ENCODE results near the gene KRTAP3-2. TPM values are rescaled to one million over a fixed set of nuclear protein-coding genes. Genes with fewer than 3 reads are reported as not detected.

The KRTAP3-2 gene
- total RNA-seq, 2 donors from 2014 or later: not detected

- H3K9ac ChIP-seq (ENCODE audit: low read depth in 2 of 2, low read length in 2 of 2): no peak overlapping the region
- intact Hi-C loops (cut with DNase I): no loop called here
- no peaks in the 10 kb centered on the region for H3K4me1 ChIP-seq
- TF ChIP-seq CTCF (IDR thresholded peaks at IDR 0.05): no peak
- no peak overlapping the region for H3K27ac ChIP-seq
- no peaks in the 10 kb centered on the region for H3K9me3 ChIP-seq
- H3K27me3 ChIP-seq: no peaks in the 10 kb centered on the region
- no peaks in the 10 kb centered on the region for H3K36me3 ChIP-seq
- no peak for DNase-seq
- H3K4me3 ChIP-seq: no peak overlapping the region
These were observed 49.5 kb downstream of the KRTAP3-2 start for GRCh38 chr17:40950176-40950575.

DNA sequence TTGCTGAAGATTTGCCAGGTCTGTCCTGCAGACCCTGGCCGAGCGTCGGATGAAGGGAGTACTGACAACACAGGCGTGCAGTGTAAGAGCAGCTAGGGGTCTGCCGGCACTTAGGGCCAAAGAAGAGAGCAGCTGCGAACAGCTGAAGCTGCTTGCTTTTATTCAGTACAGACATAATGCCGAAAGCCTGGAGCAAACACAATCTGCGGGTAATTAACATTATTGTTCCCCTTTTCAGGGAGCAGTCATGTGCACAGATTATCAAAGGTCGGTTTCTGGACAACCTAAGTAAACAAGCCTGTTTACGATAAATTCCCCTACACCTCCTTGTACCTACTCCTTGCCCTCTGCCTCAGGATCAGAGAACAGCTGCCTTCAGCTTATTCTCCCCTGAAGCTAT, 50.3 kb downstream of the KRTAP3-2 start:
- H3K27me3 ChIP-seq: no peaks in the 10 kb centered on the region
- intact Hi-C loops (cut with DNase I): no loop called here
- H3K4me1 ChIP-seq: no peaks in the 10 kb centered on the region
- no peak overlapping the region for H3K4me3 ChIP-seq
- TF ChIP-seq CTCF (IDR thresholded peaks at IDR 0.05): no peak
- H3K9ac ChIP-seq (ENCODE audit: low read depth in 2 of 2, low read length in 2 of 2): no peak overlapping the region
- H3K36me3 ChIP-seq: no peaks in the 10 kb centered on the region
- H3K9me3 ChIP-seq: no peaks in the 10 kb centered on the region
- H3K27ac ChIP-seq: no peak overlapping the region
- DNase-seq: no peak

Other genes starting within 250 kb of the KRTAP3-2 start
- not detected for gene KRT25, start 244.6 kb downstream of the KRTAP3-2 start, total RNA-seq
- not detected for gene KRT26, start 227.7 kb downstream of the KRTAP3-2 start, total RNA-seq
- not detected for gene KRT27, start 217.4 kb downstream of the KRTAP3-2 start, total RNA-seq
- not detected for gene KRT28, start 199.9 kb downstream of the KRTAP3-2 start, total RNA-seq
- 10 to 100 TPM; 33.6 to 35.1 TPM for gene KRT10, start 177.3 kb downstream of the KRTAP3-2 start, total RNA-seq
- gene KRT12, start 132.7 kb downstream of the KRTAP3-2 start, total RNA-seq: 1 to 10 TPM; 2.2 to 4.4 TPM
- gene KRT20, start 114.7 kb downstream of the KRTAP3-2 start, total RNA-seq: 1,000 to 10,000 TPM; 1,610 to 1,735 TPM
- 1 to 10 TPM in 1 of 2 donors, under 1 TPM in 1; 0.27 to 1.2 TPM for gene KRT23, start 62.3 kb downstream of the KRTAP3-2 start, total RNA-seq
- gene KRT39, start 33.0 kb downstream of the KRTAP3-2 start, total RNA-seq: not detected
- under 1 TPM in 1 of 2 donors, not detected in 1; 0.32 TPM for gene KRT40, start 15.6 kb downstream of the KRTAP3-2 start, total RNA-seq
- gene KRTAP3-3, start 5.7 kb downstream of the KRTAP3-2 start, total RNA-seq: not detected
- gene KRTAP3-1, start 9.2 kb upstream of the KRTAP3-2 start, total RNA-seq: not detected
- not detected for gene KRTAP1-5, start 27.3 kb upstream of the KRTAP3-2 start, total RNA-seq
- gene KRTAP1-4, start 30.3 kb upstream of the KRTAP3-2 start, total RNA-seq: not detected
- gene KRTAP1-3, start 35.0 kb upstream of the KRTAP3-2 start, total RNA-seq: not detected
- gene KRTAP1-1, start 41.5 kb upstream of the KRTAP3-2 start, total RNA-seq: not detected
- gene KRTAP2-1, start 47.4 kb upstream of the KRTAP3-2 start, total RNA-seq: not detected
- not detected for gene KRTAP2-2, start 55.3 kb upstream of the KRTAP3-2 start, total RNA-seq
- not detected for gene KRTAP2-3, start 60.2 kb upstream of the KRTAP3-2 start, total RNA-seq
- gene KRTAP2-4, start 66.0 kb upstream of the KRTAP3-2 start, total RNA-seq: not detected
- gene KRTAP4-7, start 84.2 kb upstream of the KRTAP3-2 start, total RNA-seq: not detected
- not detected for gene KRTAP4-8, start 98.2 kb upstream of the KRTAP3-2 start, total RNA-seq
- not detected for gene KRTAP4-16, start 102.3 kb upstream of the KRTAP3-2 start, total RNA-seq
- not detected for gene KRTAP4-9, start 105.5 kb upstream of the KRTAP3-2 start, total RNA-seq
- gene KRTAP4-11, start 118.5 kb upstream of the KRTAP3-2 start, total RNA-seq: not detected
- gene KRTAP4-12, start 124.3 kb upstream of the KRTAP3-2 start, total RNA-seq: not detected
- not detected for gene KRTAP4-6, start 140.6 kb upstream of the KRTAP3-2 start, total RNA-seq
- not detected for gene KRTAP4-5, start 149.9 kb upstream of the KRTAP3-2 start, total RNA-seq
- gene KRTAP4-4, start 160.8 kb upstream of the KRTAP3-2 start, total RNA-seq: not detected
- not detected for gene KRTAP4-3, start 168.3 kb upstream of the KRTAP3-2 start, total RNA-seq
- not detected for gene KRTAP4-2, start 178.3 kb upstream of the KRTAP3-2 start, total RNA-seq
- gene KRTAP4-1, start 185.0 kb upstream of the KRTAP3-2 start, total RNA-seq: under 1 TPM in 1 of 2 donors, not detected in 1; 0.53 TPM
- gene KRTAP9-1, start 190.0 kb upstream of the KRTAP3-2 start, total RNA-seq: not detected
- not detected for gene KRTAP9-2, start 226.7 kb upstream of the KRTAP3-2 start, total RNA-seq
- gene KRTAP9-3, start 232.5 kb upstream of the KRTAP3-2 start, total RNA-seq: not detected
- not detected for gene KRTAP9-8, start 238.1 kb upstream of the KRTAP3-2 start, total RNA-seq
- gene KRTAP9-4, start 249.8 kb upstream of the KRTAP3-2 start, total RNA-seq: not detected